HUES48 (cell line): ENCODE results near the gene POLD1.

ENCODE experiments used
- H3K27ac ChIP-seq: one replicate; pipeline ENCODE4 v1.7.0; 2013; ENCODE audit warnings: low read depth, low read length, inconsistent platforms
- H3K27me3 ChIP-seq: 2 replicates; pipeline ENCODE4 v1.6.1; 2013; ENCODE audit warnings: mild to moderate bottlenecking, low read length; ENCODE audit not compliant: control insufficient read depth, insufficient read depth
- H3K36me3 ChIP-seq: 2 replicates; pipeline ENCODE4 v1.6.1; 2013; ENCODE audit warnings: low read length; ENCODE audit not compliant: control insufficient read depth, insufficient read depth
- H3K4me1 ChIP-seq: 2 replicates; pipeline ENCODE4 v1.6.1; 2013; ENCODE audit warnings: mild to moderate bottlenecking, low read length; ENCODE audit not compliant: control insufficient read depth, insufficient read depth
- H3K4me3 ChIP-seq: 2 replicates; pipeline ENCODE4 v1.5.1; 2013; ENCODE audit warnings: mild to moderate bottlenecking, low read depth, low read length
- H3K9ac ChIP-seq: 2 replicates; pipeline ENCODE4 v1.6.1; 2013; ENCODE audit warnings: mild to moderate bottlenecking, low read depth, low read length, moderate library complexity
- H3K9me3 ChIP-seq: 2 replicates; pipeline ENCODE4 v1.6.1; 2013; ENCODE audit warnings: low read length; ENCODE audit not compliant: control insufficient read depth, insufficient read depth

The POLD1 gene

DNA sequence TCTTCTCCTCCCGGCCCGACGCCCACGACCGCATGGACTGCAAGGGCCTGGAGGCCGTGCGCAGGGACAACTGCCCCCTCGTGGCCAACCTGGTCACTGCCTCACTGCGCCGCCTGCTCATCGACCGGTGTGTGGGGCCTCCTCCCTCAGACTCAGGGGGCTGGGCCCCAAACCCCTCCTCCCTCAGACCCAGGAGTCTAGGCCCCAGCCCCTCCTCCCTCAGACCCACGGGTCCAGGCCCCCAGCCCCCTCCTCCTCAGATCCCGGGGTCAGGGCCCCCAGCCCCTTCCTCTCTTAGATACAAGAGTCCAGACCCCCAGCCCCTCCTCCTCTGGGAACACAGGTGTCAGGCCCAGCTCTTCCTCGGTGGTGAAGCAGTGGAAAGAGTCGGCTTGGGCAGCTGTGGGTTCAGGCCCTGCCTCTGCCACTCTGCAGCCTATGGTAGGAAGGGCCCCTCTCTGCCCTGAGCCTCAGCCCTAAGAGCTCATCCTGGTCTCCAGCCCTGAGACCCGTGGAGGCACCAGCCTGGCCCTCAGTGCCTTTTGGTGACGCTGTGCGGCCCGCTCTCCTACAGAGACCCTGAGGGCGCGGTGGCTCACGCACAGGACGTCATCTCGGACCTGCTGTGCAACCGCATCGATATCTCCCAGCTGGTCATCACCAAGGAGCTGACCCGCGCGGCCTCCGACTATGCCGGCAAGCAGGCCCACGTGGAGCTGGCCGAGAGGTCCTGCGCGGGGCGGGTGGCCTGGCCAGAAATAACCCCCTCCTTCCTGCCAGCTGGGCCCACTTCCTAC lies 30.9 kb downstream of the POLD1 start:
- no peak overlapping the region for H3K4me3 ChIP-seq
- peaks cover 6% of the 10 kb centered on the region; the same call in 1 of the 2 replicates for H3K4me1 ChIP-seq
- peak overlapping the region; percentile 12 for H3K27ac ChIP-seq
- H3K9me3 ChIP-seq, result no peaks in the 10 kb centered on the region
- H3K27me3 ChIP-seq, result no peaks in the 10 kb centered on the region
- H3K36me3 ChIP-seq, result peaks cover 29% of the 10 kb centered on the region
- H3K9ac ChIP-seq, result no peak overlapping the region

- Histone ChIP-seq H3K27ac (no peak overlapping the region), H3K4me3 (no peak overlapping the region), H3K36me3 (peaks cover 24% of the 10 kb centered on the region), H3K27me3 (no peaks in the 10 kb centered on the region), H3K9ac (no peak overlapping the region), H3K9me3 (no peaks in the 10 kb centered on the region), H3K4me1 (peaks cover 9% of the 10 kb centered on the region; the same call in 1 of the 2 replicates)
Observed at GRCh38 chr19:50415661-50416033, 31.5 kb downstream of the POLD1 start.

DNA sequence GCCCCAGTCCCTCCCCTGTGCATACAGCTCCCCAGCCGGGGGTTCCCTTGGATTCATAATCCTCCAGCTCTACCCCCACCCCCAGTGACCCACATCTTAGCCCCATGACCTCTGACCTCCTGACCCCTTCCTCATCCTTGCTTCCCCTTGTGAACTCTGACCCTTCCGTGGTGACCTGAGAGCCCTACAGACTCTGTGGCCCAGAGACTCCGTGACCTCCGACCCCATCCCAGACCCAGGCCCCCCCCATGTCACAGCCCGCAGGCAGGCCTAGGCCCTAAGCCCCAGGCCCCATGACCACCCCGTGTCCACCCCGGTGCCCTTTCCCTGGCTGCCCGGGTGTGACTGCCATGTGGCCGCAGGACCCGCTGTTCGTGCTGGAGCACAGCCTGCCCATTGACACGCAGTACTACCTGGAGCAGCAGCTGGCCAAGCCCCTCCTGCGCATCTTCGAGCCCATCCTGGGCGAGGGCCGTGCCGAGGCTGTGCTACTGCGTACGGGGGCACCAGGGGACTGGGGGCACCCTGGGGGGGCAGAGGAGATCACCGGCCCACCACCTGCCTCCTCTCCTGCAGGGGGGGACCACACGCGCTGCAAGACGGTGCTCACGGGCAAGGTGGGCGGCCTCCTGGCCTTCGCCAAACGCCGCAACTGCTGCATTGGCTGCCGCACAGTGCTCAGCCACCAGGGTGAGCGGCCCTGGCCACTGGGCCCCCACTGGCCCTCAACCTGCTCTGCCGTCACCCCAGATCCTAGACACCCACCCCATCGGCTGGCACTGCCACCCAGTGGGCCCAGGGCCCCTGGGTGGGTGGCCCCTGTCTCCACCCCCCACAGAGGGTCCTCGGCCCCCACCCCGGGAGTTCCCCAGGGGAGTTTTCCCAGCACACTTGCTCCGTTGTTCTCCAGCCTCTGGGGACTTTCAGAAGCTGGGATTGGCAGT lies 32.2 kb downstream of the POLD1 start:
- peaks cover 9% of the 10 kb centered on the region; the same call in 1 of the 2 replicates for H3K4me1 ChIP-seq
- H3K9ac ChIP-seq, result no peak overlapping the region
- H3K36me3 ChIP-seq, result peaks cover 22% of the 10 kb centered on the region
- H3K27ac ChIP-seq, result no peak overlapping the region
- H3K4me3 ChIP-seq, result no peak overlapping the region
- H3K27me3 ChIP-seq, result no peaks in the 10 kb centered on the region
- H3K9me3 ChIP-seq, result no peaks in the 10 kb centered on the region

DNA sequence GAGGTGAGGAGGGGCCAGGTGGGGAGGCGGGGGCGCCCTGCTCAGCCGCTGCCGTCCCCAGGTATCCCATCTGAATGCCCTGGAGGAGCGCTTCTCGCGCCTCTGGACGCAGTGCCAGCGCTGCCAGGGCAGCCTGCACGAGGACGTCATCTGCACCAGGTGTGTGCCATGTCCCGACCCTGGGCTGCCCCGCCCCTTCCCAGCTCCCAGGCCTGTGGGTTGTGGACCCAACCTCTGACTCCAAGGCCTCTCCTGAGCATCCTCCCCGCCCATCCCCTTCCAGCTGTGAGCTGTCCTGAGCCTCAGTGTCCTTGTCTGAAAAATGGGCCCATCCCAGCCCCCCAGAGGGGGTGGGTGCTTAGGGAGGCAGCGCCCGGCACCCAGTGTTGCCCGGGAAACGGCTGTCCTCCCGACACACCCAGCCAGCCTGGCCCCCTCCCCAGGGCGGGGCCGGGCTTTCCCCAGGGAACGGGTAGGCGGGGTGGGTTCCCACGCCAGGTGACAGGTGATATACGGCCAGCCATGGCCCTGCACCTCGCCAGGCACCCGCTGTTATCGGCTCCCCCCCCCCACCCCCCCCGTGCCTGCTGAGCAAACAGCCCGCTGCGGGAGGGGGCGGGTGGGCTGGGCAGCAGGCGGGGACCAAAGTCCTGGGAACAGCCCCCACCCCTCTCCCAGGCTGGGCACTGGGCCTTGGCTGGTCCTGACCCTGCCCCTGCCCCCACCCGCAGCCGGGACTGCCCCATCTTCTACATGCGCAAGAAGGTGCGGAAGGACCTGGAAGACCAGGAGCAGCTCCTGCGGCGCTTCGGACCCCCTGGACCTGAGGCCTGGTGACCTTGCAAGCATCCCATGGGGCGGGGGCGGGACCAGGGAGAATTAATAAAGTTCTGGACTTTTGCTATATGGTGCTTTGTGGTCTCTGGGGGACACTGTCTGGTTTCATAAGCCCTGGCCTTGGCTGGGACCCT lies 33.2 kb downstream of the POLD1 start:
- Histone ChIP-seq H3K9ac (no peak overlapping the region), H3K9me3 (no peaks in the 10 kb centered on the region), H3K27ac (no peak overlapping the region), H3K4me3 (no peak overlapping the region), H3K27me3 (no peaks in the 10 kb centered on the region), H3K4me1 (peaks cover 9% of the 10 kb centered on the region; the same call in 1 of the 2 replicates), H3K36me3 (peaks cover 22% of the 10 kb centered on the region)

DNA sequence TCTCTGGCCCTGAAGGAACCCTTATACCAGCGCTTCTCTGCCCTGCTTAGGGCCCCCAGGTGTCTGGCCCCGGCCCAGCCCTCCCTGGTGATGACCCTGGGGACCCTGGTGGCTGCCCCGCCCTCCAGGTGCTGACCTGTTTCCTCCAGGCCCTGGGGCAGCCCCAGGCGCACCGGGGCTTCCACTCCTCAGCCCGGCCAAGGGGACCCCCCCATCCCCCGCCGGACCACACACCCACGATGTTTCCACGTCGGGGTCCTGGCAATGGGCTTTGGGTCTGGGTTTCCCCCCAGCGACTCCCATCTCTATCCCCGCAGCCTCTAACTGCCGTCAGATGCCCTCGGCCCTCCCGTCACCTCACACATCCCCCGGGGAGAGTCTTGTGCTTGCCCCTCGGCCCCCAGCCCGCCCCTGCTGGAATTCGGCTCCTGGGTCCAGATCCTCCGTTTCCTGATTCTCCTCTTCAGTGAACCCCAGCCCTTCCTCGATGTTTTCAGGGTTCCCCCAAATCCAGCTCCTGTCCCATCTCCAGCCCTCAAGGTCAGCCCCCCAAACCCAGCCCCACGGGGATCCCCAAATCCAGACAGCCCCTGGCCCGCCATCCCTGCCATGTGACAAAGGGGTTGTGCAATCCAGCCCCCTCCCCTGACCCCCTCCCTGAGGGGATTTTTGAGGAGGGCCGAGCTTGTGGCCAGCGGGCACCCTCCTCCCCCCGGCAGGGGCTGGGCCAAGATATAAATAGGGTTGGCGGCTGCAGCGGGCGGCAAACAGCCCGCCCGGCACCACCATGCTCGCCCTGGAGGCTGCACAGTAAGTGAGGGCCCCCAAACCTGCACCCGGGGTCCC lies 34.3 kb downstream of the POLD1 start, which contains the start of gene SPIB:
Gene SPIB, plus strand, starts transcription at position 763 of the 846 bp plus-strand sequence. Its CDS starts 25 bp downstream, at position 788.
- H3K36me3 ChIP-seq, result peaks cover 16% of the 10 kb centered on the region
- peak within 1 kb of the TSS; percentile 50 for H3K27ac ChIP-seq
- H3K4me3 ChIP-seq, result peak within 1 kb of the TSS; percentile 61
- peaks cover 9% of the 10 kb centered on the region; the same call in 1 of the 2 replicates for H3K4me1 ChIP-seq
- no peaks in the 10 kb centered on the region for H3K9me3 ChIP-seq
- no peaks in the 10 kb centered on the region for H3K27me3 ChIP-seq
- no peak within 1 kb of the TSS for H3K9ac ChIP-seq

DNA sequence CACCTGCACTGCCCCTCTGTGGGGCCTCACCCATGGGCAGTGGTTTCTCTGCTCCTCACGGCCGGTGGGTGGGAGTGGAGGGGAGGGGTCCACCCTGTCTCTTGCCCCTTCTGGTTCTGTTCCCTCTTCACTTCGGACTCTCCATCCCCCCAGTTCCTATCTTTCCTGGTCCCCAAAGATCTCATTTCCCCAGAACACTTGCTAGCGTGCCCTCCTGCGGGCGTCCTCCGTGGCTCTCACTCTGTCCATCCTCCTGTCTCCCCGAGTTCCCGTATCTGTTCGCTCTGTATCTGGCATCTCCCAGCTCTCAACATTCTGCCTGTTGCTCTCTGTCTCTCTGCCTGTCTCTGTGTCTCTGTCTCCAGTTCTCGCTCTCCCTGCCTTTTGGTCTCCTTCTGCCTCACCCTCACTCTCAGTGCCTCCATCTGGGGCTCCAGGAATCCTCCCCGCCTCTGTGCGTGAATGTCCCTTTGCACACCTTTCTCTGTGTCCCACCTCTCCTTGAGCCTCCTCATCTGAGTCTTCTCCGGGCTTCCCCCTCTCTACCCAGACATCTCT lies 35.0 kb downstream of the POLD1 start:
- Histone ChIP-seq H3K4me1 (peaks cover 9% of the 10 kb centered on the region; the same call in 1 of the 2 replicates), H3K36me3 (peaks cover 17% of the 10 kb centered on the region), H3K9me3 (no peaks in the 10 kb centered on the region), H3K27me3 (no peaks in the 10 kb centered on the region), H3K9ac (no peak overlapping the region), H3K4me3 (peak overlapping the region; percentile 61), H3K27ac (peak overlapping the region; percentile 50)

DNA sequence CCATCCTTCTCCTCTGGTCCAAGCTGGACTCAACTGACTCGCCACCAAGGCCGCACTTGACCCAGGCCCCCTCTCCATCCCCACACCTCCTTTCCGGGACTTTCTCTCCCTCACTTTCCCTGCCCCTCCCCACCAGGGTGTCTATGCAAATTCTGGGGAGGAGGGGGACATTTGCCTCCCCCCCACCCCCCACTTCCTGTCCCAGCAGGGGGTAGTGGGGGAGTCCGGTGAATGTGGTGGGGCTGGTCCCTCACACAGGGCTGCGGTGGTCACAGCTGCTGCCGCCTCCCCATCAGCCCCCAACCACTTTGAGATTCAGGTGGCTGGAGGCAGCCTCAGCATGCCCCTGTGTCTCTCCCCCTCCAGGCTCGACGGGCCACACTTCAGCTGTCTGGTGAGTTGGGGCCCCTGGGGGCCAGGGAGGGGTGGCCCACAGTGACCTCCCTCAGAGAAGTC lies 35.5 kb downstream of the POLD1 start:
- H3K36me3 ChIP-seq, result peaks cover 18% of the 10 kb centered on the region
- peak overlapping the region; percentile 50 for H3K27ac ChIP-seq
- H3K9me3 ChIP-seq, result no peaks in the 10 kb centered on the region
- H3K4me3 ChIP-seq, result peak overlapping the region; percentile 61
- H3K4me1 ChIP-seq, result peaks cover 9% of the 10 kb centered on the region; the same call in 1 of the 2 replicates
- no peak overlapping the region for H3K9ac ChIP-seq
- H3K27me3 ChIP-seq, result no peaks in the 10 kb centered on the region

GRCh38 chr19:50420127-50420526 lies 36.0 kb downstream of the POLD1 start:
- Histone ChIP-seq H3K4me3 (peak overlapping the region; percentile 61), H3K4me1 (peaks cover 9% of the 10 kb centered on the region; the same call in 1 of the 2 replicates), H3K27ac (peak overlapping the region; percentile 50), H3K9me3 (no peaks in the 10 kb centered on the region), H3K27me3 (no peaks in the 10 kb centered on the region), H3K9ac (no peak overlapping the region), H3K36me3 (peaks cover 17% of the 10 kb centered on the region)

DNA sequence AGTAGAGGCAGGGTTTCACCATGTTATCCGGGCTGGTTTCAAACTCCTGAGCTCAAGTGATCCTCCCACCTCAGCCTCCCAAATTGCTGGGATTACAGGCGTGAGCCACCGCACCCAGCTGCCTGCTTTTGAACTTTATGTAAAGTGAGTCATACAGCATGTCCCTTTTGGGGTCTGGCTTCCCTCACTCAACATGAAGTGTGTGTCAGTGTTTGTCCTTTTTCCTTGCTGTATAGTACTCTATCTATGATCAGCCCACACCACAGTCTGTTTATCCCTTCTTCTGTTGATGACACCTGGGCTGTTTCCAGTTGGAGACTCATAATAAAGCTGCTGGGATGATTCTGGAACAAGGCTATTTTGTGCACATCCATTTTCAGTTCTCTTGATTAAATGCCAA lies 36.7 kb downstream of the POLD1 start:
- H3K9ac ChIP-seq, result no peak overlapping the region
- no peak overlapping the region for H3K4me3 ChIP-seq
- H3K4me1 ChIP-seq, result peaks cover 9% of the 10 kb centered on the region; the same call in 1 of the 2 replicates

More for the DNA sequence above, 36.7 kb downstream of the POLD1 start:
- Histone ChIP-seq H3K27ac (no peak overlapping the region), H3K36me3 (peaks cover 15% of the 10 kb centered on the region), H3K9me3 (no peaks in the 10 kb centered on the region), H3K27me3 (no peaks in the 10 kb centered on the region)
